IPS-18c (cell line): ENCODE results near the gene ADAMTS14.

Source experiments
- H3K4me3 ChIP-seq: 2 replicates; pipeline ENCODE4 v1.7.0; 2013; ENCODE audit warnings: low read depth, mild to moderate bottlenecking, low read length, moderate library complexity; ENCODE audit not compliant: insufficient read depth
- H3K9me3 ChIP-seq: one replicate; pipeline ENCODE4 v1.6.1; 2013; ENCODE audit warnings: mild to moderate bottlenecking, low read length, moderate library complexity; ENCODE audit not compliant: control insufficient read depth, insufficient read depth

ADAMTS14 gene

DNA sequence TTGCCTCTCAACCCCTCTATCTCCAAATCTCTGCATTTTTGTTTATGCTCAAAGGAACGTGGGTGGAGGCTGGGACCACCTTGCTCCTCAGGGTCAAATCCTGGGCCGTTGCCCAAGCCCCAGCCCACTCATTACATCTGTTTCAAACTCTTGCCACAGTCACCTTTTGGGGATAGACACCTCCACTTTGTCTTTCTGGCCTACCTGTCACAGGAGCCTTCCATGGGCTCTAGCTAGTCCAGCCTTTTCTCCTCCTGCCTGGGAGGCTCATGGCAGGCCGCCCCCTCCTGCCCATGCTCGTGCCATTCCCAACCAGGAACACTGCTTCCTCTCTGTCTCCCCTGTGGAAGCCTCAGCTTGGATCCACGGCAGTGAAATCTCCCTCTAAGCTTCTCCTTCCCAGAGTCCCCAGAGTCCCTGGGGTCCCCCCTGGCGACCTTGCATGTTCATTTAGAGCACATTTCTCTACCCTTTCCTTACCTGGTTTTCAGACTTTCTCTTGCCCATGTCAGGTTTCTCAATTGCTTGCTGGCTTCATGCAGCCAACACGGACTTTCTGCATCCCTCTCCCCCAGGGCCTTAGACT lies 2.5 kb upstream of the ADAMTS14 start:
- no peak overlapping the region for H3K4me3 ChIP-seq

GRCh38 chr10:70671619-70672164 lies 614 bp upstream of the ADAMTS14 start:
- Histone ChIP-seq H3K4me3 (peak overlapping the region; percentile 40), H3K9me3 (no peaks in the 10 kb centered on the region)

More for the DNA sequence above, 2.5 kb upstream of the ADAMTS14 start:
- no peaks in the 10 kb centered on the region for H3K9me3 ChIP-seq

- H3K4me3 ChIP-seq, result peak overlapping the region; percentile 53
Observed at GRCh38 chr10:70673043-70673928, 980 bp downstream of the ADAMTS14 start.

DNA sequence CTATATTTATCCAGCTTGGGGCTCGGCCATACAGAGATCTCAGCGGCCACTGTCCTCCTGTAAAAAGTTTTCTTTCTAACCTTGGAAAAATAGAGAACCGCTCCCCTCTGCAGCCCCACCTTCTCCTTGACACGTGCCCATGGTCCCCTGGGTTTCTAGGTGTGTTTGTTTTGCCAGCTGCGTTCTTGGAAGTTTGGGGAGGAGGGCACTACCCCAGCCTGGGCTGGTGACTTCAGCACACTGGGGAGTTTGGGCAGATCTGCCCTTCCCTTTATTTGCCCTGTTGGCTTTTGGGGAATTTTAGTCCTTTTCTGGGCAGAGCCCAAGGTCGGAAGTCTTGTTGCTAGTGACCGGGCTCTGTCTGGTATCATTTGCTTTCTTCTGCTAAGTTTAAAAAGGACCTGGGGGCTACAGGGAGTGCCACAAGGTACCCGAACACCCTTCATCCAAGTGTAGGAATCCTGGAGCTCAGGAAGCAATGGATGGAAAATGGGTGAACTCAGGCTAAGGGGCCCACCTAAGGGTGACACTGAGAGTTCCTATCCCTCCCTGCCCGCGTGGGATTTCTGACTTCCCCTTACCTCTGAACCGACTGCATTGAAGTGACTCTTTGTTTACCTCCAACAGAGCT lies 1.7 kb downstream of the ADAMTS14 start:
- H3K9me3 ChIP-seq, result no peaks in the 10 kb centered on the region
- H3K4me3 ChIP-seq, result no peak overlapping the region

More at GRCh38 chr10:70673043-70673928, 980 bp downstream of the ADAMTS14 start:
- H3K9me3 ChIP-seq, result no peaks in the 10 kb centered on the region

GRCh38 chr10:70674560-70675495 lies 2.5 kb downstream of the ADAMTS14 start:
- no peaks in the 10 kb centered on the region for H3K9me3 ChIP-seq

GRCh38 chr10:70675496-70676161 lies 3.3 kb downstream of the ADAMTS14 start:
- H3K4me3 ChIP-seq, result no peak overlapping the region

More at GRCh38 chr10:70674560-70675495, 2.5 kb downstream of the ADAMTS14 start:
- H3K4me3 ChIP-seq, result no peak overlapping the region

GRCh38 chr10:70676511-70676910 lies 4.2 kb downstream of the ADAMTS14 start:
- Histone ChIP-seq H3K9me3 (no peaks in the 10 kb centered on the region), H3K4me3 (no peak overlapping the region)

More at GRCh38 chr10:70675496-70676161, 3.3 kb downstream of the ADAMTS14 start:
- H3K9me3 ChIP-seq, result no peaks in the 10 kb centered on the region

DNA sequence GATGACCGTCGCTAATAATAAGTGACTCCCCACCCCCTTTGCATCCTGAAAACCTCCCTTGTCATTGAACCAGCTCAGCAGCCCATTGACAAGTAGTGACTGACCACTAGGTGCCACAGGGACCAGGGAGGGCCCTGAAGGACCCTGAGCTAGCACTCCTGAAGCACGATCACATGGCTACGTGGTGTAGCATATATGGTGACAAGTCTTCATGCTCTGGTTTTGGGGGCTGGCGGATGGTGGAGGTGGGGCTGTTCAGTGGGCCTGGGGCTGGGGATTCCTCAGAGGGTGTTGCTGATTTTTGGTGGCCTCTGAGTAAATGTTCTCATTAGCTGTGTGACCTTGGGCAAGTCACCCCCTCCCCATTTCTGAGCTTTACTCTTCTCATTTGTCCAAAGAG lies 4.7 kb downstream of the ADAMTS14 start:
- Histone ChIP-seq H3K9me3 (no peaks in the 10 kb centered on the region), H3K4me3 (no peak overlapping the region)

DNA sequence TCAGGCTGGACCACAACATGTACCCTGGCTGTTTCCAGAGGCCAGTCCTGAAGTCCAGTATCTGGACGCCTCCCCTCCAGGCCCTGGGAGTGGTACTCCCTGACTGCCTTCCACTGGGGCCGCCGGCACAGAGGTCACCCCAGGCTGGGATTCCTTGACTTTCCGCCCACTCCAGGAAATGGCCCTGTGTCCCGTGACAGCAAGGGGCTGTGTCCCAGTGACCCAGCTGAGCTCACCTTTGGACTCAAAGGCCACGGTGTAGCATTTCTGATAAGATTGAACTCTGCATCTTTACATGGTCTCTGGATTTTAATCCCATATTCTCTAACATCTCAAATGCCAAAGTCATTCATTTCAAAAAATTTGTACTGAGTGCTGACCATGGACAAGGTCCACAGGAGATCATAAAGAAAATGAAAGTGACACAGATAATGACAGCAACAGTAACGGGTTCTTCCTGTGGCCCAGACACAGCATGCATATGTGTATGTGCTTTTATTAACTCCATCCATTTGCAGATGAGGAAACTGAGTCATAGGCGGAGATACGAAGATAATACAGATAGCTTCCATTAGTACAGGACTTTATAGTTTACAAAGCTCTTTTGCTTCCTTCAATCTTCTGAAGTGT lies 5.4 kb downstream of the ADAMTS14 start:
- Histone ChIP-seq H3K9me3 (no peaks in the 10 kb centered on the region), H3K4me3 (no peak overlapping the region)

DNA sequence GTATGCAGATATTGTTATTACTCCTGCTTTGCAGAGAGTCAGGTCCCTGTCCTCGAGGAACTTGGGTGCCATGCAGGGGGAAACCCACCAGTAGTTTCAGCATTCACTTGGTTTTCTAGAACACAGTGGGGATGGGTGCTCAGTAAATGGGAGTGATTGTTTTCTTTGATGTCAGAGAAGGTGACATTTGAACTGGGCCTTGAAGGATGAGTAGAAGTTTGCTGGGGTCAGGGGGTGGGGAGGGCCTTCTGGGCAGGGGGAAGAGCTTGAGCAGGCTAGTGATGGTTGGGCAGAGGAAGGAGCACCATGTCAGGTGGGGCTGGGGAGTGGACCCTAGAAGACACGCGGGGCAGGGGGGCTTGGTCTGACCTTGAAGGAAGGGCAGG lies 5.9 kb downstream of the ADAMTS14 start:
- no peak overlapping the region for H3K4me3 ChIP-seq

GRCh38 chr10:70678757-70679489 lies 6.6 kb downstream of the ADAMTS14 start:
- no peaks in the 10 kb centered on the region for H3K9me3 ChIP-seq

More for the DNA sequence above, 5.9 kb downstream of the ADAMTS14 start:
- no peaks in the 10 kb centered on the region for H3K9me3 ChIP-seq

GRCh38 chr10:70679498-70679897 lies 7.2 kb downstream of the ADAMTS14 start:
- no peak overlapping the region for H3K4me3 ChIP-seq
- H3K9me3 ChIP-seq, result no peaks in the 10 kb centered on the region

More at GRCh38 chr10:70678757-70679489, 6.6 kb downstream of the ADAMTS14 start:
- no peak overlapping the region for H3K4me3 ChIP-seq

GRCh38 chr10:70680899-70681730 lies 8.8 kb downstream of the ADAMTS14 start:
- Histone ChIP-seq H3K4me3 (no peak overlapping the region), H3K9me3 (no peaks in the 10 kb centered on the region)

GRCh38 chr10:70681731-70682005 lies 9.4 kb downstream of the ADAMTS14 start:
- H3K4me3 ChIP-seq, result no peak overlapping the region
- no peaks in the 10 kb centered on the region for H3K9me3 ChIP-seq
